ENCODE measurements around the gene NCAM1.

DNA sequence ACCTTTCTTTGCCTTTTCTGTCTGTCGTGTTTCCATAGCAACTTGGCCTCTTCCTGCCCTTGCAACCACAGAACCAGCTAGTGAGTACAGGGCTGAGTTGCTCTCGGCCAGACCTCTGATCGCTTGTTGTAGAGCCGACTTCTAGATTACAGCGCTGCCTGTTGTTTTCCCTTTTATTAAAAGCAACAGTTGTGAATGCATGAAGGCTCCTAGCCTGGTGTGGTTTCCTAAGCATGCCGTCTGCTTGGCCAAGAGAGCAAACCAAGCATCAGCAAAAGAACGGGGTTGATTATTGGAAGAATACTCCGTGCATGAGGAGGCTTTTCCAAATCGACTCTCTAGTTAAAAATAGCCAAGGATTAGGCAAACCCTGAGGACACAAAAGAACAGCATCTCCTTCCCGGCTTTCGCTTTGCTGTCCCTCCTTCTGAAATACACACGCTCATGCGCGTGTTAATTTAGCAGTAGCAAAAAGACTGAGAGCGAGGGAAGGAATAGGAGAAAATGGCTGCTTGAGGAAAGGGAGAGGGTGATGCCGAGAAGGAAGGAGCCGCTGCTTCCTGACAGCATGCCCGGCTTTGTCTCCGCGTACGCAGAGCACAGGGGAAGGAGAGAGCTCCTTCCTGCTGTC is 281.7 kb downstream of the NCAM1 start:
- no peak for TF ChIP-seq CTCF (IDR thresholded peaks at IDR 0.05; ENCODE audit: insufficient read depth, low read length)
- no peak for TF ChIP-seq GABPA (IDR thresholded peaks at IDR 0.05; ENCODE audit: low read depth)
- TF ChIP-seq POLR2AphosphoS5 (IDR thresholded peaks at IDR 0.05; ENCODE audit: low read depth): no peak
- no peak for TF ChIP-seq REST (IDR thresholded peaks at IDR 0.05; ENCODE audit: insufficient replicate concordance, low read depth)
- no peak for TF ChIP-seq SPI1 (IDR thresholded peaks at IDR 0.05; ENCODE audit: borderline replicate concordance, low read depth)

Measured in HL-60 (cell line).